ENCODE data around the gene SLC12A7.

The SLC12A7 gene

DNA sequence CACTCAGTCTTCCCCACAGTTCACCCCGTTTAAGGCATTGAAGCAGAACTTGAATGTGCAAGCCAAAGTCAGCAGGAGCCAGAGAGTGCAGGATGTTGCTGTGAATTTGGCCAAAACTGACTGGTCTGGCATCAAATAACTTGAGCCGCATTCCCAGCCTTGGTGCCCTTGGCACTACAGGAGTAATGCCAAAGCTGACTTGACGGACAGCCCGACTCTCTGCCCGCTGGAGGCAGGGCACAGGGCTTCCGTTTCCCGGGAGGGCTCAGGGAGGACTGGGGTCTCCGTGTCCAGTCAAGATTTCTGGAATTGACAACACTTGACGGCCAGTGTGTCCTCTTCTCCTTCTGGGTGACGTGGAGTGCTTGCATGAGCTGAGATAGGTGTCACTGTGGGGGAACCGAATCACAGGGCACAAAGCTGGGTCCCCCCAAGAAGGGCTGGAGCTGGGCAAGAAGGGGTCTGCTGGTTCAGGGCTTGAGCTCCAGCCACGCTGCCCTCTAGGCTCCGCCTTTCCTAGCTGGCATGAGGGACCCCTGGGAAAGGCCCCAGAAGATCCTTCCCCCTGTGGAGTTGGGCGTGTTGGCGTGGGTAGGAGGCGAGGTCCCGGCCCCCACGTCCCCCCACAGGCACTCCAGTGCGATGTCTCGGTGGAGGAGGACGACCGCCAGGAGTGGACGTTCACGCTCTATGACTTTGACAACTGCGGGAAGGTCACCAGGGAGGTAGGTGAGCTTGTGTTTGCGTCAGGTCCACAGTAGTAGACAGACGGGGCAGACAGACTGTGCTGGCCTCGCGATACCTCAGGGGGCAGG lies 78.0 kb downstream of the SLC12A7 start (continued):
- TF ChIP-seq ZFHX2 (tag by site-specific recombination; conservative IDR thresholded peaks at IDR 0.05) (no peak), ZNF571 (tag by site-specific recombination; IDR thresholded peaks at IDR 0.05) (no peak), ZNF621 (tag by site-specific recombination; IDR thresholded peaks at IDR 0.05) (no peak)

DNA sequence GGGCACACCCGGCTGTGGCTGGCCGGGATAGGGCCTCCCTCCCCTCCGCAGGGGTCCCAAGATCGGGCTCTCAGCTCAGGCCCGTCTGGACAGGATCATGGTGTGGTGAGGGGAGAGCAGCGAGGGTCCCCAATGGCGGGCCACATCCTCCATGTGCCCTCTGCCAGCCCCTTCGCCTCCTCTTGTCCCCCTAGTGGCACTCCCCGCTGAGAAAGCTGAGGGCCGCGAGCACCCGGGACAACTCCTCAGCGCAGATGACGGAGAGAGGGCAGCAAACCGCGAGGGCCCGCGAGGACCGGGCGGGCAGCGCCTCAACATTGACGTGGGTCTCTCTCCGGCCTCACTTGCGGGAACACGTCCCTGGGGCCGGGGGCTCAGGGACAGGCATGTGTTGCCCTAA lies 78.7 kb downstream of the SLC12A7 start:
- TF ChIP-seq ZFP41 (tag by site-specific recombination; IDR thresholded peaks at IDR 0.05; ENCODE audit: borderline replicate concordance) (no peak), ZNF521 (tag by site-specific recombination; IDR thresholded peaks at IDR 0.05) (no peak), ZNF610 (tag by site-specific recombination; IDR thresholded peaks at IDR 0.05; ENCODE audit: borderline replicate concordance) (no peak), ZNF175 (tag by site-specific recombination; IDR thresholded peaks at IDR 0.05) (no peak), ZNF501 (tag by site-specific recombination; IDR thresholded peaks at IDR 0.05) (no peak), KLF9 (tag by site-specific recombination; IDR thresholded peaks at IDR 0.05; ENCODE audit: low read depth) (no peak), ZNF549 (tag by site-specific recombination; IDR thresholded peaks at IDR 0.05) (no peak), ZNF416 (tag by site-specific recombination; IDR thresholded peaks at IDR 0.05) (no peak), ZNF777 (tag by site-specific recombination; IDR thresholded peaks at IDR 0.05; ENCODE audit: borderline replicate concordance) (no peak), ZNF76 (tag by site-specific recombination; IDR thresholded peaks at IDR 0.05; ENCODE audit: borderline replicate concordance, low read depth) (no peak), ZNF132 (tag by site-specific recombination; IDR thresholded peaks at IDR 0.05; ENCODE audit: borderline replicate concordance) (no peak)
- TF ChIP-seq, protein P1, sequence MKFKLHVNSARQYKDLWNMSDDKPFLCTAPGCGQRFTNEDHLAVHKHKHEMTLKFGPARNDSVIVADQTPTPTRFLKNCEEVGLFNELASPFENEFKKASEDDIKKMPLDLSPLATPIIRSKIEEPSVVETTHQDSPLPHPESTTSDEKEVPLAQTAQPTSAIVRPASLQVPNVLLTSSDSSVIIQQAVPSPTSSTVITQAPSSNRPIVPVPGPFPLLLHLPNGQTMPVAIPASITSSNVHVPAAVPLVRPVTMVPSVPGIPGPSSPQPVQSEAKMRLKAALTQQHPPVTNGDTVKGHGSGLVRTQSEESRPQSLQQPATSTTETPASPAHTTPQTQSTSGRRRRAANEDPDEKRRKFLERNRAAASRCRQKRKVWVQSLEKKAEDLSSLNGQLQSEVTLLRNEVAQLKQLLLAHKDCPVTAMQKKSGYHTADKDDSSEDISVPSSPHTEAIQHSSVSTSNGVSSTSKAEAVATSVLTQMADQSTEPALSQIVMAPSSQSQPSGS (tag by site-specific recombination; IDR thresholded peaks at IDR 0.05; ENCODE audit: low read depth), result no peak
- CTCF ChIA-PET, result interaction anchor here (1.4 kb wide), 1 partner anchor 13 kb away, joined by 3 read pairs; no protein-coding TSS in a partner anchor
- H3K27ac ChIP-seq (ENCODE audit: extremely low read depth, low read depth, low read length), result no peak overlapping the region
- H3K36me3 ChIP-seq (ENCODE audit: control insufficient read depth in 2 of 2, insufficient read depth in 1 of 2, low read length in 2 of 2), result peaks cover 0 to 17% of the 10 kb centered on the region in 2 experiments; a peak in 1 of 3 replicates
- POLR2A ChIA-PET, result no interaction called here
- H3K4me1 ChIP-seq (ENCODE audit: control insufficient read depth, insufficient read depth, low read length), result no peaks in the 10 kb centered on the region
- no peaks in the 10 kb centered on the region for H3K9me3 ChIP-seq (ENCODE audit: control insufficient read depth, insufficient read depth, low read depth, low read length)
- no peak overlapping the region for H3K4me3 ChIP-seq (ENCODE audit: low read depth, low read length)

DNA sequence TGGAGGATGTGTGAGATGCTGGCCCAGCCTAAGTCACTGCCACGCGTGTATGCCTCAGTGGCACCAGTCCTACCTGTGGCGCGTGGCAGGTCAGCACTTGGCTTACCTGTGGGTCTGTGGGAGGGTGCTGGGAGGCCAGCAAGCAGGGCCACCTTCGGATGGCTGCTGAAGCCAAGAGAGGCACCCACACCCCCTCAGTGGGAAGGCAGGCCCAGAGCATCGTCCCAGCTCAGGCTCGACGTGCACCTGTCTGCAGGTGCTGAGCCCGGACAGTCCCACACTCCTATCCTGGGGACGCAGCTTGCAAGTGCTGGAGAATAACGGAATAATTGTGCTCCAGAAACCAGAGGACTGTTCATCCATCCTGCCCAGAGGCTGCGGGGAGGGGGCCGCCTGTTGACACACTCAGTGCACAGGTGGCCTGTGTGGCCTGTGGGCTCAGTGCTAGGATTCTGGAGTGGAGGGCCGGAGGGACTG lies 79.3 kb downstream of the SLC12A7 start:
- no peak for TF ChIP-seq FEZF1 (tag by site-specific recombination; IDR thresholded peaks at IDR 0.05)
- TF ChIP-seq, protein P2, sequence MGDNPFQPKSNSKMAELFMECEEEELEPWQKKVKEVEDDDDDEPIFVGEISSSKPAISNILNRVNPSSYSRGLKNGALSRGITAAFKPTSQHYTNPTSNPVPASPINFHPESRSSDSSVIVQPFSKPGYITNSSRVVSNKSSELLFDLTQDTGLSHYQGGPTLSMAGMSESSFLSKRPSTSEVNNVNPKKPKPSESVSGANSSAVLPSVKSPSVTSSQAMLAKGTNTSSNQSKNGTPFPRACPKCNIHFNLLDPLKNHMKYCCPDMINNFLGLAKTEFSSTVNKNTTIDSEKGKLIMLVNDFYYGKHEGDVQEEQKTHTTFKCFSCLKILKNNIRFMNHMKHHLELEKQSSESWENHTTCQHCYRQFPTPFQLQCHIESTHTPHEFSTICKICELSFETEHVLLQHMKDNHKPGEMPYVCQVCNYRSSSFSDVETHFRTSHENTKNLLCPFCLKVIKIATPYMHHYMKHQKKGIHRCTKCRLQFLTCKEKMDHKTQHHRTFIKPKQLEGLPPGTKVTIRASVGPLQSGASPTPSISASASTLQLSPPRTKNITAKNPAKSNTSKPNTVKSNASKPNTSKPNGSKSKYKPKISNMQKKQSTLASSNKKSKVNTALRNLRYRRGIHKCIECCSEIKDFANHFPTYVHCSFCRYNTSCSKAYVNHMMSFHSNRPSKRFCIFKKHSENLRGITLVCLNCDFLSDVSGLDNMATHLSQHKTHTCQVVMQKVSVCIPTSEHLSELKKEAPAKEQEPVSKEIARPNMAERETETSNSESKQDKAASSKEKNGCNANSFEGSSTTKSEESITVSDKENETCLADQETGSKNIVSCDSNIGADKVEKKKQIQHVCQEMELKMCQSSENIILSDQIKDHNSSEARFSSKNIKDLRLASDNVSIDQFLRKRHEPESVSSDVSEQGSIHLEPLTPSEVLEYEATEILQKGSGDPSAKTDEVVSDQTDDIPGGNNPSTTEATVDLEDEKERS (tag by site-specific recombination; IDR thresholded peaks at IDR 0.05), result no peak
- no peak for TF ChIP-seq GFI1B (tag by site-specific recombination; IDR thresholded peaks at IDR 0.05)
- no peak for TF ChIP-seq ZNF394 (tag by site-specific recombination; IDR thresholded peaks at IDR 0.05; ENCODE audit: borderline replicate concordance)
- TF ChIP-seq, protein P3, sequence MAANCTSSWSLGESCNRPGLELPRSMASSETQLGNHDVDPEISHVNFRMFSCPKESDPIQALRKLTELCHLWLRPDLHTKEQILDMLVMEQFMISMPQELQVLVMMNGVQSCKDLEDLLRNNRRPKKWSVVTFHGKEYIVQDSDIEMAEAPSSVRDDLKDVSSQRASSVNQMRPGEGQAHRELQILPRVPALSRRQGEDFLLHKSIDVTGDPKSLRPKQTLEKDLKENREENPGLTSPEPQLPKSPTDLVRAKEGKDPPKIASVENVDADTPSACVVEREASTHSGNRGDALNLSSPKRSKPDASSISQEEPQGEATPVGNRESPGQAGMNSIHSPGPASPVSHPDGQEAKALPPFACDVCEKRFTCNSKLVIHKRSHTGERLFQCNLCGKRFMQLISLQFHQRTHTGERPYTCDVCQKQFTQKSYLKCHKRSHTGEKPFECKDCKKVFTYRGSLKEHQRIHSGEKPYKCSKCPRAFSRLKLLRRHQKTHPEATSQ (tag by site-specific recombination; IDR thresholded peaks at IDR 0.05), result no peak
- TF ChIP-seq ZNF311 (tag by site-specific recombination; IDR thresholded peaks at IDR 0.05; ENCODE audit: borderline replicate concordance), result no peak
- Histone ChIP-seq H3K36me3 (ENCODE audit: control insufficient read depth in 2 of 2, insufficient read depth in 1 of 2, low read length in 2 of 2) (peaks cover 0 to 14% of the 10 kb centered on the region in 2 experiments; a peak in 1 of 3 replicates), H3K27ac (ENCODE audit: extremely low read depth, low read depth, low read length) (no peak overlapping the region), H3K4me3 (ENCODE audit: low read depth, low read length) (no peak overlapping the region), H3K9me3 (ENCODE audit: control insufficient read depth, insufficient read depth, low read depth, low read length) (no peaks in the 10 kb centered on the region), H3K4me1 (ENCODE audit: control insufficient read depth, insufficient read depth, low read length) (no peaks in the 10 kb centered on the region)
- ChIA-PET POLR2A (interaction anchor here (0.8 kb wide), 1 partner anchor 12 kb away, joined by 3 read pairs; no protein-coding TSS in a partner anchor), CTCF (interaction anchor here (1.4 kb wide), 1 partner anchor 13 kb away, joined by 3 read pairs; no protein-coding TSS in a partner anchor)
